DOHH2 (cell line): Measurements from ENCODE around the gene TTC9B.

Experiments
- CTCF ChIP-seq: fragments of 200-600 bp; sonication (generic); IDR thresholded peaks from one replicate; pipeline ENCODE4 v1.5.1; 2014; ENCODE audit warnings: antibody characterized with exemption, mild to moderate bottlenecking, low read depth, low read length; ENCODE audit not compliant: poor library complexity, severe bottlenecking
- EZH2phosphoT487 ChIP-seq: fragments of 200-600 bp; sonication (generic); IDR thresholded peaks from 2 replicates; pipeline ENCODE4 v1.6.1; 2017; ENCODE audit warnings: borderline replicate concordance, mild to moderate bottlenecking, antibody characterized with exemption, low read length, moderate library complexity, mixed read lengths

GRCh38 chr19:40265055-40265762 lies 47.0 kb upstream of the TTC9B start:
- no peak for TF ChIP-seq CTCF
- no peak for TF ChIP-seq EZH2phosphoT487
